HG03135 (cell line): ENCODE results near the gene GNRH2.
"Not testable (repeated sequence)": the region's sequence is repeated elsewhere in the genome, so short reads cannot be mapped to it uniquely, and the experiment has no call there.

Experiments
- ATAC-seq: cut with Tn5 transposase; IDR thresholded peaks from one replicate; pipeline ENCODE4 v1.9.1; 2021; ENCODE audit warnings: mild to moderate bottlenecking, moderate library complexity; ENCODE audit not compliant: unreplicated experiment

GNRH2 gene

DNA sequence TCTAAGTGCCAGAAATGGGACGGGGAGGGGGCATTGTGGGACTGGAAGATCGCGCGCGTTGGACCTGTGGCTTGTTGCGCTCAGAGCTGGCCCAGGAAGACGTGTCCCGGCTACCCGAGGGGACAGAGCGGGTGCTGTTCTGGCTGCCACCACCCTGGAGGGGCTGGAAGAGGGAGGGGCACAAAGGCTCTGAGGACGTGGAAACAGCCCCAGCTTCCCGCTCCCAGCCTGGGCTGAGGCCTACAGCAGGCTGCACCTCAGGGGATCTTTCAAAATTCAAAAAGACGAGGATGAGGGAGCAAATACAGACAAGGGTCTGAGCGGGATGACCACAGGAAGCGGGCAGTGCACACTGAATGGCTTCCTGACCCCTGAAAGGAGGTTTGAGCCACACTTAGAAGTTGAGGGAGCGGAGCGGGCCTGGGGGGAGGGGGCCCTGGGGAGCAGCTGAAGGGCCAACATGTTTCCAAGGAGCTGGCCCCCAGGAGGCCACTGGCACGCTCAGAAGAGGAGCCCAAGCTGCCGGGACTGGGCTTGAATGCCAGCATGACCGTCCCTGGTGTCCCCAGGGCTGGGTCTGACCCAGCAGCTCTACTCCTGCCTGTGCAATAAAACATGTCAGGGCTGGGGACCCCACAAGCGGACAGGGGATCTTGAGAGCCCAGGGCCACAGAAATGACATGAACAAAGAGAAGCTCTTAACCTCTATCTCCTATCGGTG, 29.3 kb downstream of the GNRH2 start:
- ATAC-seq: no peak

DNA sequence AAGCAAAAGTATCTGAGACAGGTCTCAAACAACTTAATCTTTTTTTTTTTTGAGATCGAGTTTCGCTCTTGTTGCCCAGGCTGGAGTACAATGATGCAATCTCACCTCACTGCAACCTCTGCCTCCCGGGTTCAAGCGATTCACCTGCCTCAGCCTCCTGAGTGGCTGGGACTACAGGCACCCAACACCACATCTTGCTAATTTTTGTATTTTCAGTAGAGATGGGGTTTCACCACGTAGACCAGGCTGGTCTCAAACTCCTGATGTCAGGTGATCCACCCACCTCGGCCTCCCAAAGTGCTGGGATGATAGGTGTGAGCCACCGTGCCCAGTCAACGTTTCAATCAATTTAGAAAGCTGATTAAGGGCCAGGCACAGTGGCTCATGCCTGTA, 29.8 kb downstream of the GNRH2 start:
- ATAC-seq: not testable (repeated sequence)

GRCh38 chr20:3074812-3075211, 31.4 kb downstream of the GNRH2 start:
- no peak for ATAC-seq

- ATAC-seq: not testable (repeated sequence)
Observed at GRCh38 chr20:3075315-3075714, 31.9 kb downstream of the GNRH2 start.

DNA sequence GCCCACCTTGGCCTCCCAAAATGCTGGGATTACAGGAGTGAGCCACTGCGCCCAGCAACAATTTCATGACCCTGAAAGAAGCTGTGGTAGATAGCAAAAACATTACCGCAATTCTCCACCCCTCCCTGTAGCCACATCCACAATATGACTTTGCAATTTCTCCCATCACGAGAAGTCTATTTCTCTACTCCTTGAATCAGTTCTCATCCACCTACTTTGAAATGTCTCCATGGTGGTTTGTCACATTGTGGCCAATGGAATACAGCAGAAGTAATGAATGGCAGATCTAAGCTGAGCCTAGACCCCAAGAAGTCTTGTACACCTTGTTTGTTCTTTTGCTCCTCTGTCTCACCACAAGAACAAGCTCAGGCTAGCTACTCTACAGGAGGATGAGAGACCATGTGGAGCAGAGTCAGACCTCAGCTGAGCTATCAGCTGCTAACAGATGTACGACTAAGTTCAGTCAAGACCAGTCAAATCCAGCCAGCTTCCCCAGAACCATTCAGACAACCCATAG, 34.3 kb downstream of the GNRH2 start:
- ATAC-seq: no peak

- no peak for ATAC-seq
Observed at GRCh38 chr20:3080939-3081388, 37.5 kb downstream of the GNRH2 start.

DNA sequence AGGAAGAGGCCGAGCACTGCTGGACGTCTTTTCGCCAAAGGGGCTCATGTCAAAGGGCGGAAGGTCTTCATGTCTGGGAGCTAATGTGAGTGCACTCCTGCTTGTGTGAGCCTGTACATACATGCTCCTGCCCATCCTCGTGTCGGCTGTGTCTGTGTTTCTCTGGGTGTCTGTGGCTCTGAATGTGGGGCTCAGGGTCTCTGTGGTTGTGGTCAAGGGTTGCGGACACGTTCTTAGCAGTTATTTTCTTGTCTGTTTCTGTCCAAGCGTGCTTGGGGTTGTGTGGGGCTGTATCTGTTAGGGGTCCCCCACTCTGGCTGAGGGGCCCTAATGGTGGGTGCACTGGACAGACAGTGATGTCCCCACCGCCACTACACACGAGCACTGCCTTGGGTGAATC, 38.2 kb downstream of the GNRH2 start:
- no peak for ATAC-seq

GRCh38 chr20:3082306-3082951, 39.0 kb downstream of the GNRH2 start:
- no peak for ATAC-seq

DNA sequence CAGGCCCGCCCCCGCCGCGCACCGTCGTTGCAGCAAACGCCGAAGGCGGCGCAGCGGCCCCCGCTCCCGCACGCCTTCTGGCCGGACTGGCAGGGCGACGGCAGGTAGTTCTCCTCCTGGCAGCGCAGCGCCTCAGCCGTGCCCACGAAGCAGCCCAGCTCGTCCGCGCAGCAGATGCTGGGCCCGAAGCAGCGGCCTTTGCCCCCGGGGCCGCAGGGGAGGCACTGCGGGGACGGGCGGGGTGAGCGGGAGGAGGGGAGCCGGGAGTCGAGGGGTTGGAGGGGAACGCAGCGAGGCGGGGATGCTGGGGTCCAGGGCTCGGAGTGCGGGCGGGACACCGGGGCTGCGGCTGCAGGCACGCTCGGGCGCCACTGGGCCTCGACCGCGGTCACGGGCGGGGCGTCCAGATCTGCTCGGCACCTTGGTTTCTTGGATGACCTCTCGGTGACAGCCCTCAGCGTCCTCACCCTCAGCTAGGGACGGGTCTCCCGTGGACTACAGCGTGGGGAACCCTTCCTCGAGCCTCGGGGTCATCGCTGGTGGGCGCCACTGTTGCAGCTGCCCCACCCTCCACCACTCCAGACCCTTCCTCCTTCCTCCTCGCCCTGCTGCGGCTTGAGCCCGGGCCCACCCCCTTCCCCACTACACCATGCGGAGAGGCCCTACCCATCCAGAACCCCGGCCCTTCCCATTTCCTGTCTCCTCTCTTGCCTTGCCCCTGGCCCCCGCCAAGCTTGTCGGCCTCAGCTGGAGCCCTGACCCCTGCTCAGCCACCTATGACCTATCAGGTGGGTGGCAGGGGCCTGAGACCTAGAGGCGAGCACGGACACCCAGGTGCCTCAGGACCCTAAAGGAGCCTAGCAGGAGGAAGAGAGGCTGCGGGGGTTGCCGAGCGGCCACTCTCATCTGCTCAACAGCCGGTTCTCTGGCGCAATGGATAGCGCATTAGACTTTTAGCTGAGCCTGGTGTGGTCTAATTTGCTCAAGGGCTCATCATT, 39.8 kb downstream of the GNRH2 start:
- ATAC-seq: no peak

DNA sequence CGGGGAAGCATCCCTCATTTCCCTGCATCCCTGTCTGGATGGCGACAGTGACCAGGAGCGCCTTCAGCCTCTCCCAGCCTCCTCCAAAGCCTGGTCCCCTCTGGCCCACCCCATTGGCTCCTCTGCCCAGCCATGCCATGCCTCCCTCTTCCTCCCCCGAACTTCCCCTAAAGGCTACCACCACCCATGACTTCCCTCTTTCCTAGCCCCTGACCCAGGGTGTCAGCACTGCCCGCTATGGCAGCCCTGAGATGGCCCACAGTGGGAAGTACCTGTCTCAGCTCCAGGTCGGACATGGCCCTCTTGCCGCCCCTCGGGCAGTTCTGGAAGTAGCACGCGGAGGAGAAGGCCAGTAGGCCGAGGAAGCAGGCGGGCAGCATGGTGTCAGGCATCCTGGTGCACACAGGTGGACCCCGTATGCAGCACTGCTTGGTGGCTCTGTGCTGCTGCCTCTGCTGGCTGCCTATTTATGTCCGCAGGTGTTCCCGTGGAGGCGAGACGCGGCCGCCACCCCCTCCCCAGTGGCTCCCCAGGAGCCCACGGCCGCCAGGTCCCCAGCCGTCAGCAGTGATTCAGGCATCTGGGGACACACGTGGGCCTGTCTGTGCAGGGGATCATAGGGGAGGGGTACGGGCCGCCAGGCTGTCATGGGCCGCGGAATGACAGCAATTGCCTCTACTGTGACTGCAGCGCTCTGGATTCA, 41.0 kb downstream of the GNRH2 start, which contains the start of gene AVP:
AVP (minus strand) TSS at position 442 of the 703 bp plus-strand sequence; CDS start at position 392, 50 bp downstream.
- ATAC-seq: no peak

GRCh38 chr20:3084986-3085360, 41.6 kb downstream of the GNRH2 start:
- ATAC-seq: no peak

- ATAC-seq: no peak
Observed at GRCh38 chr20:3085571-3086072, 42.2 kb downstream of the GNRH2 start.

- ATAC-seq: no peak
Observed at GRCh38 chr20:3088031-3088430, 44.6 kb downstream of the GNRH2 start.

GRCh38 chr20:3090565-3090964, 47.1 kb downstream of the GNRH2 start:
- ATAC-seq: no peak

- no peak for ATAC-seq
Observed at GRCh38 chr20:3092611-3093379, 49.4 kb downstream of the GNRH2 start.

DNA sequence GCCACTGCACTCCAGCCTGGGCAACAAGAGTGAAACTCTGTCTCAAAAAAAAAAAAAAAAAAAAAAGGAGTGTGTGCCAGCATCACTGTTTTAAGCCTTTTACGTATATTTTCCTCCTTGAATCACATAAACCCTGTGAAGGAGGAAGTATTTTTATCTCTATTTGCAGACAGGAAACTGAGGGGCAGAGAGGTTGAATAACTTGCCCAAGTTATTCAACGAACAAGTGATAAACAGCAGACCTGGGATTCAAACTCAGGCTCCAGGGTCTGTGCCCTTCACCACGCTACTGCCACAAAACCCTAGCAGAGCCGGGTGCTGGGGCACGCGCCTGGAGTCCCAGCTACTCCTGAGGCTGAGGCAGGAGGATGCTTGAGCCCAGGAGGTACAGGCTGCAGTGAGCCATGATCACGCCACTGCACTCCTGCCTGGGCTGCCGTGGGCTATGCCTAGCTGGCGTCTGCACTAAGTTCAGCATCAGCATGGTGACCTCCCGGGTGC, 50.5 kb downstream of the GNRH2 start:
- ATAC-seq: no peak

- ATAC-seq: no peak
Observed at GRCh38 chr20:3094848-3095629, 51.6 kb downstream of the GNRH2 start.
